Glomerular endothelial cell (primary cell): ENCODE data around the gene GGT7. TPM values are rescaled to one million over a fixed set of nuclear protein-coding genes. Genes with fewer than 3 reads are reported as not detected.
A peak's percentile ranks its signal among the peaks of the same experiment; 100 is the strongest.
"Not testable (repeated sequence)": the region's sequence is repeated elsewhere in the genome, so short reads cannot be mapped to it uniquely, and the experiment has no call there.

Experiments used
- DNase-seq: peaks from one replicate; pipeline ENCODE4 v3.0.0-alpha.2; 2011; ENCODE audit warnings: low read depth, low spot score; ENCODE audit errors: extremely low read depth
- total RNA-seq: library from RNA; depleted of rRNA; stranded (reverse); fragments of >200 nt; gene quantifications from 2 replicates; pipeline ENCODE4 v1.2.3, GENCODE V29; 2015

GGT7 gene
- total RNA-seq, 1 donor from 2014 or later, result 6.2 TPM

- no peak for DNase-seq
Measured at GRCh38 chr20:34883087-34883688, 10.5 kb upstream of the GGT7 start.

GRCh38 chr20:34881689-34882088, 9.0 kb upstream of the GGT7 start:
- DNase-seq, result no peak

DNA sequence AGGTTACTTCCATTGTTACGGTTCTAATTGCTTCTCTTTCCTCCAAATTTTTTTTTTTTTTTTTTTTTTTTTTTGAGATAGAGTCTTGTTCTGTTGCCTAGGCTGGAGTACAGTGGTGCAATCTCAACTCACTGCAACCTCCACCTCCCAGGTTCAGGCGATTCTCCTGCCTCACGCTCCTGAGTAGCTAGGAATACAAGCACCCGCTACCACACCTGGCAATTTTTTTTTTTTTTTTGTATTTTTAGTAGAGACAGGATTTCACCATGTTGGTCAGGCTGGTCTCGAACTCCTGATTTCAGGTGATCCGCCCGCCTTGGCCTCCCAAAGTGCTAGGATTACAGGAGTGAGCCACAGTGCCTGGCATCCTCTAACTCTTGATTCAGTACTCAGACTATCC, 8.3 kb upstream of the GGT7 start:
- not testable (repeated sequence) for DNase-seq

DNA sequence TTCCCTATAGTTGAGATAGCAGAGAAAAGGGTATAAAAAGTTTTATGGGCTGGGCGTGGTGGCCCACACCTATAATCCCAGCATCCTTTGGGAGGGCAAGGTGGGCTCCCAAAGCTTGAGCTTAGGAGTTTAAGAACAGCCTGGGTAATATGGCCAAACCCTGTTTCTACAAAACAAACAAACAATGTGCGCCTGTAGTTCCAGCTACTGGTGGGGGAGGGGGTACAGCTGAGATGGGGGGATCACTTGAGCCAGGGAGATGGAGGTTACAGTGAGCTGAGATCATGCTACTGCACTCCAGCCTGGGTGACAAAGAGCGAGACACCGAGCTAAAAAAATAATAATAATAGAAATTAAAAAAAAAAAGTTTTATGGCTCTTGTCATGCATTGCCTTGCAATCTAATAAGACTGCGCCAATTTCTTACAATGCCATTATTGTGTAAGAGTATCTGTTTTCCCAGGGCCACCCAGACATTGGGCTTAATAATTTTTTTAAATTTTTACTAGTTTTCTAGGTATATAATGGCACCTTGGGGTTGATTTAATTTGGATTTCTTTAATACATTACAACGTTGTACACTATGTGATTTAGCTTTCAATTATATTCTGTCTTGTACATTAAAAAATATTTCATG, 7.7 kb upstream of the GGT7 start:
- DNase-seq, result no peak

DNA sequence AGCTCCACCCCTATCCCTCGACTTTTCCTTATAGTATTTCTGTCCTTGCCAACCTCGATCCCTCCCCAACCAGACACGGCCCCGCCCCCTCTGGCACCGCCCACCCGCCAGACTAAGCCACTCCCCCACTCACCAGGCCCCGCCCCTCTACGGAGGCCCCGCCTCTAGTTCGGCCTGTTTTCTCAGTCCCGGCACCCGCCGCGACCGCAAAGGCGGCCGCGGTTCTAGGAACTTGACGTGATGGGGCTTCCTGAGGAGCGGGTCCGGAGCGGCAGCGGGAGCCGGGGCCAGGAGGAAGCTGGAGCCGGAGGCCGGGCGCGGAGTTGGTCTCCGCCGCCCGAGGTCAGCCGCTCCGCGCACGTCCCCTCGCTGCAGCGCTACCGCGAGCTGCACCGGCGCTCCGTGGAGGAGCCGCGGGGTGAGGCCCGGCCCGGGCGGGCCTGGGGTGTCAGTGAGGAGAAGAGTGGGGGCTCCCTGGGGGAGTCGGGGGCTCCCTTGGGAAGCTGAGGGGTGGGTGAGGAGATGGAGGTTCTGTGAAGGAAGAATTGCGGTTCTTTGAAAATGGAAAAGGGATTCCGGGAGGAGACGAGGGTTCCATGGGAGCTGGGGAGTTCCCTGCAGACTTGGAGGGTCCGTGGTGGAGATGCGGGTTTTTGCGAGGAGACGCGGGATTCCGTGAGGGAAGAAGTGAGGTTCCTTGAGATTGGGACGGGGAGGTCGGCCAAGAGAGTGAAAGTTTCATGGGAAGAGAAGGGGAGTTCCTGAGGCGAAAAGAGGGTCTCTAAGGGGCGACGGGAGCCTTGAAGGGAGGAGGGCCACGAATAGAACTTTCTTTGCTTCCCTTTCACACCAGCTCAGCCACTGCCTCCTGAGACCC, 4.0 kb upstream of the GGT7 start, which contains the start of gene ACSS2:
ACSS2 (plus strand) TSS at position 207 of the 877 bp plus-strand sequence; CDS start at position 241, 34 bp downstream.
- peak; percentile 87 for DNase-seq

- no peak for DNase-seq
Measured at GRCh38 chr20:34875642-34876405, 3.2 kb upstream of the GGT7 start.

GRCh38 chr20:34874094-34874654, 1.5 kb upstream of the GGT7 start:
- peak; percentile 67 for DNase-seq

GRCh38 chr20:34873583-34874093, 982 bp upstream of the GGT7 start:
- no peak for DNase-seq

DNA sequence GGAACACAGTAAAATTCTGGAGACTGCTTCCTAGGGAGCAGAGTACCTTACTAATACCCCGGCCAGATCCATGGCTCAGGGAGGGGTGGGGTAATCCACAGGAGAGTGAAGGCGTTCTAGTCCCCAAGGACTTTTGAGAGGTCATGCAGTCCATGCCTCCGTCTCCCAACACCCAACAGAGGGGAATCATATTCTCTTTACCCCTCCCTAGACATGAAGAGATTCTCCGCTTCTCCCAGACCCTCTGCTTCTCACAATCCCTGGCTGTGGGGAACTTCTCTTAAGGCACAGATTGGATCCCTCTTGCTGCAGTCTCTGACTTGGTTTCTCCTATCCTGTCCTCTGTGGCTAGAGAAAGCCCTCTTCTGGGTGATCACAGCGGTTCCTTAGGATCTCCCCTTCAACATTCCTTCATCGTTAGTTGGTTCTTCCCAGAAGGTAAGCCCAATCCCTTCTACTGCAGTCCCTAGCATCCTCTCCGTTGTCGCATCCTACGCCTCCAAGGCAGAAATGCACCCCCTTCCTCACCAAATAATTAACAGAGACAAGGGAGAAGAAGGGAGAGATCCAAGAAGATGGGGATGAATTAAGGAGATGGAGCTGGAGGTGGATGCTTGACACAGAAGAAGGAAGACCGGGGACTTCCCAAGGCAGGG, 562 bp downstream of the GGT7 start:
- DNase-seq, result no peak

DNA sequence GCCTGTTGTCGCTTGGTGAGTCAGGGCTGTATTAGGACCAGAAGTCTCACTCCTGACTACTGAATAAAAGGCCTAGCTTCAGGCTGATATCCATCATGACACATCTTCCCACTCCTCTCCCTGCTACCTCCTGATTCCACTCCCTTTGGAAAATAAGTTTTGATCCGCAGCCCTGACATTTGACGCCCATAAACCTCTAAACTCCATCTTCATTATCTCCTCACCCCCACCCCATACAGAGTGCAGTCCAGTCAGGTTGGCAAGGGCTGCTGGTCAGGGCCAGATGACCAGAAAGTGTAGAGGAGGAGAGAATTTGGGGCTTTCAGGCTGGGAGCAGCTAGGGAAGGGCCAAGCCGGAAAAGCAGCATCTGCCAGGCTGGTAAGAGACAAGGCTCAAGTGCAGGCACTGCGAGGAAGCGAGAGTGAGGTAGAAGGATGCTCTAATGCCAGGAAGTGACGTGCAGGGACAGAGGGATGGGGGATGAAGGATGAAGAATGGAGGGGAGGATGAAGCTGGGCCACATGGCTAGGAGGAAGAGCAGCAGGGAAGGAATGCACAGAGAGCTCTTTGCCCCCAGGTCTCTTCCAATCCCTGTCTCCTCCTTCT, 1.2 kb downstream of the GGT7 start:
- no peak for DNase-seq

- no peak for DNase-seq
Measured at GRCh38 chr20:34864216-34864615, 8.4 kb downstream of the GGT7 start.

- DNase-seq, result no peak
Measured at GRCh38 chr20:34863421-34863965, 9.2 kb downstream of the GGT7 start.

DNA sequence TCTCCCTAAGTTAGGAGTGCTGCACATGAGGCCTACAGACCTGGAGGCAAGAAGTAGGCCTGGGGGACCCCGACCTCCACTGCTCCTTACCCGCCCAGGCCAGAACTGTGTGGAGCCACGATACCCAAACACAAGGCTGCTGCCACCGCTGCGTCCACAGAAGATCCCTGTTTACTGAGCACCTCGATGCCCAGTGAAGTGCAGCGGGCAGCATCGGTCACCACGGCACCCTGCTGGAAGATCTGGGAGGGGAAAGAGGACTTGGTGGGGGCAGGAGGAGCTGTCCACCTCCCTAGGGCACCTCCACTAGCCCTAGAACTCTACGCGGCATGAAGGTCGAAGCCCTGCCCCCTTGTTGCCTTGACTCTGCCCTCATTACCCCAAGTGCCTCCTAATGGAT, 9.9 kb downstream of the GGT7 start:
- no peak for DNase-seq

DNA sequence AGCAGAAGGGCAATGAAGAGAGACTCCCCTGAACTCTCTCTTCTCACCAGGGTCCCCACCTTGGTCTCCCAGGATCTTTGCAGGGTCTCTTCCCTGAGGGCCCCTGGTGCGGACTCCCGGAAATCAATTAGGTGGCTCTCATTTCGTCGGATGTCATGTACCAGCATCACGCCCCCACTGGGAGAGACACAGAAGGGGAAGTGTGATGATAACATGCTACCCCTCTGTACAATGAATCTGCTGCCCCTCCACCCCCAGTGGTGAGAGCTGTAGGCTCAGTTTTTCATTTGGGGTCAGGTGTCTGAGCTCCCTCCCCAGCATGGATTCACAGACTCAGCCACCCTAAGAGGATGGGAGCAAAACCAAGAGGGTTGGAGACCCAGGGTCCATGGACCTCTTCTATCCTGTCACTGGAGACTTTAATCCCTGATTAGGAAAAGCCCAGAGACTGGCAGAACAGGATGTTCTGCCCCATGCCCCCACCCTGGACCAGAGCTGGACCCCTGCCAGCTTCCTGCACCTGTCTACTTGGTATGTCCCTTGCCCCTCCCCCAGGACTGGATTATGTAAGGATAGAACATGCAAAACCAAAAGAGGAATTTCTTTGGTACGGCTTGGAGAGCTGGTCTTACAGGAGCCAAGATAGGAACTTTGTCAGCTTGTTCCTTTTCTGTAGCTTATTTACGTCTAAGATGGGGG, 11.1 kb downstream of the GGT7 start:
- DNase-seq, result no peak

GRCh38 chr20:34859826-34860545, 12.7 kb downstream of the GGT7 start:
- no peak for DNase-seq

- DNase-seq, result no peak
Measured at GRCh38 chr20:34859367-34859766, 13.3 kb downstream of the GGT7 start.

DNA sequence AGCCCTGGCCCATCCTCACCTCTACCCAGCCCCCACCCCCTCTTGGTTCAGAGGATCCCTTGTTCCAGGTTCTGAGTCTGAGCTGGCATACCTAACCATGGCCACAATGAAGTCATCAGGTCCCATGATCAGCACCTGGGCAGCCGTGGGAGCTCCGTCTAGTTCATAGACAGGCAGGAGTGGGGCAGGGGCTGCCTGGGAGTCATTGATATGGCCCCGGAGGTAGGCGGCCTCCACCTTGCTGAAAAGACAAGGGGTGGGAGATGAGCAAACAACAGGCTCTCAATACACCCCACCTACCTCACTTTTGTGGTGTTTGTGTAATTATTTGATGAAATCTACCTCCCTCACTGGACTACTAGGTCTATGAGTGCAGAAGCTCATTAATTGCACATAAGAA, 20.4 kb downstream of the GGT7 start:
- DNase-seq, result no peak

DNA sequence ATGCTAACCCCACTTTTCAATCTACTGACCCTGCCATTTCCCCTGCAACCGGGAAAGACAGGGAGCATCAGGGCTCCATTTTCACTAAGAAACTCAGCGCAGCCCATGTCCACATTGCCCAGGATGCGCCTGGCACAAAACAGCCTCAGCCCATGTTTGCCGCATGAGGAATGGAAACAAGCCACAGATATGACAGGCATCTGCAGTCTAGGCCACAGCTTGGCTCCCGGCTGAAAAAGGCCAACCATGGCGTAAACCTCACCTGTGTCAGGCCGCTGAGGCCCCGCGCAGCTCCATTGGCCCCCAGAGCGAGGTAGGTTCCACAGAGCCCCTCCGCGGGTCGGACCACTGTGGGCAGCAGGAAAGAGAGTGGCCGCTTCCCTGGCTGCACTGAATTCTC, 21.7 kb downstream of the GGT7 start:
- DNase-seq, result no peak
